NCI-H2196 treated with DMSO at 0.1 percent for 48 hours (cell line): Measurements from ENCODE around the gene CBLB.
"Not testable (repeated sequence)": the region's sequence is repeated elsewhere in the genome, so short reads cannot be mapped to it uniquely, and the experiment has no call there.

Experiments used
- DNase-seq: peaks from one replicate; lab custom pipeline; 2025; ENCODE audit not compliant: unreplicated experiment; lab: John Stamatoyannopoulos, UW

The CBLB gene

GRCh38 chr3:105822171-105823123 is 46.4 kb downstream of the CBLB start:
- no peak for DNase-seq

- no peak for DNase-seq
Measured at GRCh38 chr3:105821433-105821832, 47.4 kb downstream of the CBLB start.

- no peak for DNase-seq
Measured at GRCh38 chr3:105816833-105817232, 52.0 kb downstream of the CBLB start.

GRCh38 chr3:105815331-105815730 is 53.5 kb downstream of the CBLB start:
- DNase-seq: not testable (repeated sequence)

- no peak for DNase-seq
Measured at GRCh38 chr3:105813710-105814109, 55.1 kb downstream of the CBLB start.

- no peak for DNase-seq
Measured at GRCh38 chr3:105812194-105812586, 56.6 kb downstream of the CBLB start.

GRCh38 chr3:105811518-105812193 is 57.2 kb downstream of the CBLB start:
- DNase-seq: no peak

- no peak for DNase-seq
Measured at GRCh38 chr3:105809208-105809888, 59.5 kb downstream of the CBLB start.

- DNase-seq: no peak
Measured at GRCh38 chr3:105807701-105808100, 61.1 kb downstream of the CBLB start.

GRCh38 chr3:105807146-105807545 is 61.7 kb downstream of the CBLB start:
- DNase-seq: no peak

GRCh38 chr3:105806359-105806758 is 62.5 kb downstream of the CBLB start:
- DNase-seq: peak; percentile 32

GRCh38 chr3:105805404-105805803 is 63.4 kb downstream of the CBLB start:
- no peak for DNase-seq

GRCh38 chr3:105802118-105802706 is 66.6 kb downstream of the CBLB start:
- no peak for DNase-seq

GRCh38 chr3:105801397-105801796 is 67.4 kb downstream of the CBLB start:
- DNase-seq: no peak

GRCh38 chr3:105800320-105800719 is 68.5 kb downstream of the CBLB start:
- no peak for DNase-seq

GRCh38 chr3:105799286-105799685 is 69.5 kb downstream of the CBLB start:
- DNase-seq: no peak

GRCh38 chr3:105798381-105798934 is 70.4 kb downstream of the CBLB start:
- DNase-seq: no peak

GRCh38 chr3:105793040-105793439 is 75.8 kb downstream of the CBLB start:
- no peak for DNase-seq

GRCh38 chr3:105791919-105792786 is 76.7 kb downstream of the CBLB start:
- no peak for DNase-seq

GRCh38 chr3:105791131-105791530 is 77.7 kb downstream of the CBLB start:
- no peak for DNase-seq
